ENCODE measurements around the gene CLEC4C.

GRCh38 chr12:7784701-7785100 is 37.5 kb upstream of the CLEC4C start:
- no peak for TF ChIP-seq CTCF (IDR thresholded peaks at IDR 0.05 in 8 of 11, conservative IDR thresholded peaks at IDR 0.05 in 3 of 11)
- TF ChIP-seq POLR2A (IDR thresholded peaks at IDR 0.05): no peak
- TF ChIP-seq POLR2AphosphoS5 (IDR thresholded peaks at IDR 0.05): no peak
